Mesenchymal stem cell (in vitro differentiated cells and primary cell): ENCODE data around the gene MNAT1. TPM values are rescaled to one million over a fixed set of nuclear protein-coding genes. Genes with fewer than 3 reads are reported as not detected.

ENCODE experiments used
- DNase-seq: peaks from one replicate; pipeline ENCODE4 v3.0.0-alpha.2; 2013
- H2AFZ ChIP-seq: one replicate; pipeline ENCODE4 v1.6.1; 2013; ENCODE audit warnings: low read depth, mild to moderate bottlenecking, control low read depth, inconsistent platforms, low read length, moderate library complexity
- H2AK5ac ChIP-seq: 2 replicates; pipeline ENCODE4 v1.6.1; 2013; ENCODE audit warnings: low read length, moderate library complexity, mild to moderate bottlenecking, inconsistent platforms; ENCODE audit not compliant: severe bottlenecking
- H2BK120ac ChIP-seq: one replicate; pipeline ENCODE4 v1.6.1; 2013; ENCODE audit warnings: low read depth, mild to moderate bottlenecking, inconsistent platforms, low read length, moderate library complexity
- H2BK12ac ChIP-seq, 2 experiments: one replicate each; pipeline ENCODE4 v1.6.1; 2013; ENCODE audit warnings: inconsistent platforms in 2 of 2, low read length in 2 of 2, mild to moderate bottlenecking in 2 of 2, moderate library complexity in 2 of 2, control low read depth in 1 of 2
- H2BK15ac ChIP-seq: one replicate; pipeline ENCODE4 v1.6.1; 2013; ENCODE audit warnings: mild to moderate bottlenecking, low read depth, inconsistent platforms; ENCODE audit not compliant: poor library complexity, severe bottlenecking
- H2BK5ac ChIP-seq: 2 replicates; pipeline ENCODE4 v1.6.1; 2013; ENCODE audit warnings: low read depth, mild to moderate bottlenecking, low read length, control low read depth, inconsistent platforms; ENCODE audit not compliant: poor library complexity, severe bottlenecking
- H3K14ac ChIP-seq, 2 experiments: one replicate each; pipeline ENCODE4 v1.6.1; 2013; ENCODE audit warnings: inconsistent platforms in 2 of 2, low read length in 2 of 2, control low read depth in 1 of 2, mild to moderate bottlenecking in 1 of 2, moderate library complexity in 1 of 2
- H3K18ac ChIP-seq, 2 experiments: one replicate each; pipeline ENCODE4 v1.6.1; 2013; ENCODE audit warnings: inconsistent platforms in 2 of 2, low read length in 2 of 2, control low read depth in 1 of 2, low read depth in 1 of 2, mild to moderate bottlenecking in 1 of 2
- H3K23ac ChIP-seq, 2 experiments: one replicate each; pipeline ENCODE4 v1.6.1; 2013; ENCODE audit warnings: inconsistent platforms in 2 of 2, low read length in 2 of 2, mild to moderate bottlenecking in 2 of 2, moderate library complexity in 2 of 2, control low read depth in 1 of 2
- H3K27ac ChIP-seq: 2 replicates; pipeline ENCODE4 v1.5.1; 2013; ENCODE audit warnings: mild to moderate bottlenecking, moderate library complexity, low read length, control low read depth, inconsistent platforms; ENCODE audit not compliant: poor library complexity, severe bottlenecking
- H3K27me3 ChIP-seq, 2 experiments: 2 replicates each; pipeline versions ENCODE4 v1.6.1 to v1.7.0; 2013; ENCODE audit warnings: low read length in 2 of 2, mild to moderate bottlenecking in 2 of 2, moderate library complexity in 2 of 2, control low read depth in 1 of 2, inconsistent platforms in 1 of 2; ENCODE audit not compliant: control insufficient read depth in 1 of 2, insufficient read depth in 1 of 2
- H3K36me3 ChIP-seq, 2 experiments: 2 replicates each; pipeline versions ENCODE4 v1.6.1 to v1.7.0; 2013; ENCODE audit warnings: low read length in 2 of 2, control low read depth in 1 of 2, inconsistent platforms in 1 of 2, low read depth in 1 of 2, mild to moderate bottlenecking in 1 of 2; ENCODE audit not compliant: insufficient read depth in 2 of 2, control insufficient read depth in 1 of 2
- H3K4ac ChIP-seq, 2 experiments: one replicate each; pipeline ENCODE4 v1.6.1; 2013; ENCODE audit warnings: inconsistent platforms in 2 of 2, low read length in 2 of 2, mild to moderate bottlenecking in 2 of 2, moderate library complexity in 2 of 2, control low read depth in 1 of 2, low read depth in 1 of 2
- H3K4me1 ChIP-seq: 2 replicates; pipeline ENCODE4 v1.6.1; 2013; ENCODE audit warnings: low read depth, low read length, control low read depth; ENCODE audit not compliant: control insufficient read depth, insufficient read depth
- H3K4me2 ChIP-seq: 2 replicates; pipeline ENCODE4 v1.6.1; 2013; ENCODE audit warnings: low read length, mild to moderate bottlenecking, inconsistent platforms; ENCODE audit not compliant: poor library complexity, severe bottlenecking
- H3K4me3 ChIP-seq, 2 experiments: 2 replicates each; pipeline versions ENCODE4 v1.5.1 to v1.7.0; 2013; ENCODE audit warnings: low read length in 2 of 2, mild to moderate bottlenecking in 2 of 2, control low read depth in 1 of 2, low read depth in 1 of 2; ENCODE audit not compliant: insufficient read depth in 1 of 2
- H3K79me1 ChIP-seq: replicated peaks from 2 replicates; pipeline ENCODE4 v1.6.1; 2013; ENCODE audit warnings: mild to moderate bottlenecking, control low read depth, low read length, inconsistent platforms; ENCODE audit not compliant: poor library complexity, severe bottlenecking
- H3K9ac ChIP-seq: 2 replicates; pipeline ENCODE4 v1.7.0; 2013; ENCODE audit warnings: mild to moderate bottlenecking, low read length, moderate library complexity
- H3K9me3 ChIP-seq: 2 replicates; pipeline ENCODE4 v1.7.0; 2013; ENCODE audit warnings: mild to moderate bottlenecking, low read length; ENCODE audit not compliant: control insufficient read depth
- H4K8ac ChIP-seq: one replicate; pipeline ENCODE4 v1.6.1; 2013; ENCODE audit warnings: inconsistent platforms, mild to moderate bottlenecking, low read length, moderate library complexity
- H4K91ac ChIP-seq: one replicate; pipeline ENCODE4 v1.6.1; 2013; ENCODE audit warnings: mild to moderate bottlenecking, low read length, inconsistent platforms
- WGBS: methylation state at CpG from one replicate; pipeline ENCODE4 v1.1.7; 2013; ENCODE audit warnings: mixed read lengths; 5-methylcytosine and 5-hydroxymethylcytosine counted together
- polyA plus RNA-seq, 2 experiments: library from polyadenylated mRNA; stranded (reverse); fragments of 200-250 nt; gene quantifications; one replicate each; pipeline ENCODE4 v1.2.3, GENCODE V29; 2013

The MNAT1 gene
- polyA plus RNA-seq (2013, experiment 1 of 2), result 28.9 TPM
- polyA plus RNA-seq (2013, experiment 2 of 2), result 26.9 TPM

- H2BK5ac ChIP-seq, result no peak within 1 kb of the TSS
- peak; percentile 84 for DNase-seq
- peak within 1 kb of the TSS; percentile 93 for H3K9ac ChIP-seq
- H2BK12ac ChIP-seq, result peak within 1 kb of the TSS in 1 of 2 experiments; percentile 72
- H2AFZ ChIP-seq, result peak within 1 kb of the TSS; percentile 99
- peak within 1 kb of the TSS in 1 of 2 experiments; percentile 97 for H3K14ac ChIP-seq
- H2AK5ac ChIP-seq, result no peak within 1 kb of the TSS
- H3K4me2 ChIP-seq, result peak within 1 kb of the TSS; percentile 49
- H3K36me3 ChIP-seq, result no peaks in the 10 kb centered on the region
- H3K18ac ChIP-seq, result peak within 1 kb of the TSS in 1 of 2 experiments; percentile 91
- H3K4ac ChIP-seq, result peak within 1 kb of the TSS in 1 of 2 experiments; percentile 73
- WGBS, result 3% methylated on average over 33 of the region's 33 CpGs
- H3K27ac ChIP-seq, result peak within 1 kb of the TSS; percentile 58
- H2BK120ac ChIP-seq, result no peak within 1 kb of the TSS
- H2BK15ac ChIP-seq, result no peak within 1 kb of the TSS
- H3K27me3 ChIP-seq, result peaks cover 3 to 6% of the 10 kb centered on the region in 2 experiments
- H3K79me1 ChIP-seq, result peaks cover 2% of the 10 kb centered on the region
- peak within 1 kb of the TSS in 1 of 2 experiments; percentile 93 for H3K23ac ChIP-seq
- H4K91ac ChIP-seq, result no peak within 1 kb of the TSS
- peak within 1 kb of the TSS; percentile 86 for H4K8ac ChIP-seq
- H3K9me3 ChIP-seq, result no peaks in the 10 kb centered on the region
- peak within 1 kb of the TSS; percentile 72 to 93 for H3K4me3 ChIP-seq
- no peaks in the 10 kb centered on the region for H3K4me1 ChIP-seq
These were observed at the start of gene MNAT1 for GRCh38 chr14:60734465-60735242. TSS of gene MNAT1 (plus strand) at chr14:60734761. CDS start at chr14:60734863, 102 bp downstream.

- Histone ChIP-seq H3K27ac (no peak overlapping the region), H3K79me1 (no peaks in the 10 kb centered on the region), H3K4me2 (no peak overlapping the region), H3K4me3 (no peak overlapping the region), H3K27me3 (no peaks in the 10 kb centered on the region), H4K8ac (no peak overlapping the region), H2AFZ (no peak overlapping the region), H3K18ac (no peak overlapping the region), H2AK5ac (no peak overlapping the region), H3K4me1 (no peaks in the 10 kb centered on the region), H2BK15ac (no peak overlapping the region), H3K9ac (no peak overlapping the region), H3K14ac (no peak overlapping the region), H3K36me3 (no peaks in the 10 kb centered on the region), H2BK120ac (no peak overlapping the region), H2BK5ac (no peak overlapping the region), H4K91ac (no peak overlapping the region), H2BK12ac (no peak overlapping the region), H3K9me3 (peaks cover 4% of the 10 kb centered on the region), H3K23ac (no peak overlapping the region), H3K4ac (no peak overlapping the region)
- DNase-seq, result no peak
These were observed 47.7 kb upstream of the MNAT1 start for GRCh38 chr14:60686865-60687264.

GRCh38 chr14:60691383-60692113 is 43.0 kb upstream of the MNAT1 start:
- H3K4me1 ChIP-seq, result no peaks in the 10 kb centered on the region
- WGBS, result 90% methylated on average over 2 of the region's 3 CpGs

GRCh38 chr14:60695327-60695726 is 39.2 kb upstream of the MNAT1 start:
- H3K4me2 ChIP-seq, result no peak overlapping the region
- no peak overlapping the region for H4K91ac ChIP-seq
- H3K18ac ChIP-seq, result no peak overlapping the region
- H3K4ac ChIP-seq, result no peak overlapping the region
- no peak overlapping the region for H2BK5ac ChIP-seq
- H3K4me1 ChIP-seq, result no peaks in the 10 kb centered on the region
- no peak overlapping the region for H2BK15ac ChIP-seq
- H2AK5ac ChIP-seq, result no peak overlapping the region
- H3K9me3 ChIP-seq, result peaks cover 37% of the 10 kb centered on the region
- no peak overlapping the region for H2BK120ac ChIP-seq
- H3K36me3 ChIP-seq, result no peaks in the 10 kb centered on the region
- H3K14ac ChIP-seq, result no peak overlapping the region
- H3K9ac ChIP-seq, result no peak overlapping the region
- no peak overlapping the region for H3K23ac ChIP-seq
- no peak overlapping the region for H3K27ac ChIP-seq
- no peaks in the 10 kb centered on the region for H3K79me1 ChIP-seq
- no peak overlapping the region for H3K4me3 ChIP-seq
- 89% methylated on average over 4 of the region's 4 CpGs for whole genome bisulfite sequencing
- H2AFZ ChIP-seq, result no peak overlapping the region
- no peak overlapping the region for H4K8ac ChIP-seq
- H3K27me3 ChIP-seq, result no peaks in the 10 kb centered on the region
- H2BK12ac ChIP-seq, result no peak overlapping the region
- no peak for DNase-seq

More at GRCh38 chr14:60691383-60692113, 43.0 kb upstream of the MNAT1 start:
- Histone ChIP-seq H2AFZ (no peak overlapping the region), H3K79me1 (no peaks in the 10 kb centered on the region), H2BK12ac (no peak overlapping the region), H2BK15ac (no peak overlapping the region), H3K36me3 (no peaks in the 10 kb centered on the region), H3K27ac (no peak overlapping the region), H4K91ac (no peak overlapping the region), H3K23ac (no peak overlapping the region), H3K9me3 (peaks cover under 1% of the 10 kb centered on the region), H3K14ac (no peak overlapping the region), H3K4me3 (no peak overlapping the region), H3K18ac (no peak overlapping the region), H3K4ac (no peak overlapping the region), H2AK5ac (no peak overlapping the region), H2BK120ac (no peak overlapping the region), H3K9ac (no peak overlapping the region), H3K27me3 (no peaks in the 10 kb centered on the region), H4K8ac (no peak overlapping the region), H2BK5ac (no peak overlapping the region), H3K4me2 (no peak overlapping the region)
- no peak for DNase-seq
